RWPE1 (cell line): ENCODE data around the gene AKT1.

Source experiments
- CTCF ChIA-PET: fragments of 350-600 bp; sonication (Branson Sonifier 250); formaldehyde crosslinking; extraction: SDS; loops from one replicate; lab custom pipeline; 2021; lab: Yijun Ruan, JAX
- POLR2A ChIA-PET: fragments of 400-600 bp; formaldehyde crosslinking; extraction: SDS; loops from one replicate; lab custom pipeline; 2020; ENCODE audit warnings: antibody characterized with exemption; ENCODE audit not compliant: low non-redundant PET; lab: Yijun Ruan, JAX
- DNase-seq: peaks from one replicate; pipeline ENCODE4 v3.0.0; 2012; ENCODE audit warnings: low spot score
- H3K27ac ChIP-seq: fragments of 450-650 bp; 2 replicates; pipeline ENCODE4 v1.5.1; 2017
- CTCF ChIP-seq: fragments of 450-650 bp; conservative IDR thresholded peaks from 2 replicates; pipeline ENCODE4 v1.5.1; 2017; ENCODE audit warnings: low read depth, mild to moderate bottlenecking

AKT1 gene

GRCh38 chr14:104756477-104757237 lies 38.9 kb downstream of the AKT1 start:
- TF ChIP-seq CTCF, result no peak

DNA sequence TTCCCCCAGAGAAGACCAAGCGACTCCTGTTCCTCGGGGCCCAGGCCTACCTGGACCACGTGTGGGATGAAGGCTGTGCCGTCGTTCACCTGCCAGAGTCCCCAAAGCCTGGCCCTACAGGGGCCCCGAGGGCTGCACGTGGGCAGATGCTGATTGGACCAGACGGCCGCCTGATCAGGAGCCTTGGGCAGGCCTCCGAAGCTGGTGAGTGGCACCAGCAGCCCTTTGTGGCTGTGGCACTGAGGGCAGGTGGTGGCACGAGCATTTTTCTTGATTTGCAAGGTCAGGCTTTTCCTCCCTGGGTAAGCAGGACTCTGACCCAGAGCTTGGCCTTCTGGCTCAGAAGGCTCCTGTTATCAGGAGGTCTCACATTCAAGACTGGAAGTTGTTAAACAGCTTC lies 39.9 kb downstream of the AKT1 start:
- ChIA-PET POLR2A (no interaction called here), CTCF (no interaction called here)
- H3K27ac ChIP-seq, result peak overlapping the region; percentile 94
- DNase-seq, result no peak
- no peak for TF ChIP-seq CTCF

More at GRCh38 chr14:104756477-104757237, 38.9 kb downstream of the AKT1 start:
- DNase-seq, result no peak
- peak overlapping the region; percentile 94 for H3K27ac ChIP-seq
- CTCF ChIA-PET, result interaction anchor here (0.6 kb wide), 1 partner anchor 11 kb away, joined by 3 read pairs; no protein-coding TSS in a partner anchor
- POLR2A ChIA-PET, result no interaction called here

DNA sequence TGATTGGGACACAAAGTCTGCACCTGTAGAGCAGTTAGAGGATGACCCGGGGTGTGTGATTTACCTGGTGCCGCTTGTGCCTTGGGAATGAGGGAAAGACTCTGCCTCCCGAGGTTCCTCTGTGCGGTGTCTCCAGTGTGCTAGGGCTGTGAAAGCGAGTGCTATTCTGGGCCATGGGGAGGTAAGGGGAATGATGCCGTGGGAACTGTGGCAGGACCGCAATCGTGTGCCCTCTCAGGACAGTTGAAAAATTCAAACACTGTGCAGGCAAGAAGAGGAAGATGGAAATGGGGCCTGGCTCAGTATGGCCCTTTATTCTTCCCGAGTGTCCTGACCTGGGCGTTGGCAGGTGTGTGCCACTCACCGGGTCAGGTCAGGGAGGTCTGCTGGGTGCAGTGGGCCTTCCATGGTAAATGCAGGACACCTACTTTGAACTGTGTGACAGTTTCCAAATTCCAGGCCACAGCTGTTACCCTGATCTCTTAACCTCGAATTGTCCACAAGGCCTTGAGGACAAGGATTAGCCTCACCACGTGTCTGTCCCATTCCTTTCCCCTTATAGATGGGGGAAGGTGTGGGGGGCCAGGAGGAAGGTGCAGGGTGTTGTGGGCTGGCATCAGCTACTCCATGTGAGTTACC lies 41.2 kb downstream of the AKT1 start:
- peak overlapping the region; percentile 94 for H3K27ac ChIP-seq
- DNase-seq, result no peak
- POLR2A ChIA-PET, result interaction anchor here (1.0 kb wide), 1 partner anchor 18 kb away, joined by 3 read pairs; no protein-coding TSS in a partner anchor
- CTCF ChIA-PET, result no interaction called here
- no peak for TF ChIP-seq CTCF

GRCh38 chr14:104753528-104754212 lies 41.9 kb downstream of the AKT1 start:
- no peak for TF ChIP-seq CTCF
- no peak for DNase-seq
- ChIA-PET POLR2A (no interaction called here), CTCF (interaction anchor here (1.7 kb wide), 1 partner anchor 22 kb away, joined by 7 read pairs; no protein-coding TSS in a partner anchor)
- H3K27ac ChIP-seq, result peak overlapping the region; percentile 94

- DNase-seq, result peak; percentile 98
- ChIA-PET POLR2A (interaction anchor here (0.8 to 1.0 kb wide), 3 partner anchors 71 to 114 kb away, joined by 3 read pairs; no protein-coding TSS in a partner anchor), CTCF (interaction anchor here (0.6 to 1.7 kb wide), 3 partner anchors 21 to 30 kb away, joined by 3 to 7 read pairs (median 3); no protein-coding TSS in a partner anchor)
- no peak for TF ChIP-seq CTCF
- peak within 1 kb of the TSS; percentile 94 for H3K27ac ChIP-seq
Measured at GRCh38 chr14:104752735-104753527, 42.6 kb downstream of the AKT1 start, which contains the start of gene SIVA1. Gene SIVA1 (plus strand): TSS chr14:104753147. CDS start chr14:104753202, 55 bp downstream.
